IPS-18c (cell line): ENCODE results near the gene MYO3B.
"Not testable (repeated sequence)": the region's sequence is repeated elsewhere in the genome, so short reads cannot be mapped to it uniquely, and the experiment has no call there.

Experiments used
- H3K4me3 ChIP-seq: 2 replicates; pipeline ENCODE4 v1.7.0; 2013; ENCODE audit warnings: low read depth, mild to moderate bottlenecking, low read length, moderate library complexity; ENCODE audit not compliant: insufficient read depth
- H3K9me3 ChIP-seq: one replicate; pipeline ENCODE4 v1.6.1; 2013; ENCODE audit warnings: mild to moderate bottlenecking, low read length, moderate library complexity; ENCODE audit not compliant: control insufficient read depth, insufficient read depth

Gene MYO3B

GRCh38 chr2:170639635-170640034, 461.7 kb downstream of the MYO3B start:
- H3K4me3 ChIP-seq: no peak overlapping the region
- H3K9me3 ChIP-seq: no peaks in the 10 kb centered on the region

- no peak overlapping the region for H3K4me3 ChIP-seq
- H3K9me3 ChIP-seq: no peaks in the 10 kb centered on the region
These were observed 464.0 kb downstream of the MYO3B start for GRCh38 chr2:170641961-170642360.

- Histone ChIP-seq H3K4me3 (no peak overlapping the region), H3K9me3 (no peaks in the 10 kb centered on the region)
These were observed 465.4 kb downstream of the MYO3B start for GRCh38 chr2:170643346-170643745.

GRCh38 chr2:170647741-170648436, 469.9 kb downstream of the MYO3B start:
- H3K4me3 ChIP-seq: no peak overlapping the region
- no peaks in the 10 kb centered on the region for H3K9me3 ChIP-seq

- Histone ChIP-seq H3K9me3 (no peaks in the 10 kb centered on the region), H3K4me3 (no peak overlapping the region)
These were observed 473.8 kb downstream of the MYO3B start for GRCh38 chr2:170651624-170652325.

GRCh38 chr2:170652637-170653417, 474.9 kb downstream of the MYO3B start:
- no peaks in the 10 kb centered on the region for H3K9me3 ChIP-seq
- H3K4me3 ChIP-seq: no peak overlapping the region

GRCh38 chr2:170656669-170657068, 478.7 kb downstream of the MYO3B start:
- Histone ChIP-seq H3K9me3 (no peaks in the 10 kb centered on the region), H3K4me3 (no peak overlapping the region)

- no peaks in the 10 kb centered on the region for H3K9me3 ChIP-seq
- H3K4me3 ChIP-seq: no peak overlapping the region
These were observed 482.5 kb downstream of the MYO3B start for GRCh38 chr2:170660409-170660808.

- H3K9me3 ChIP-seq: no peaks in the 10 kb centered on the region
- H3K4me3 ChIP-seq: no peak overlapping the region
These were observed 487.8 kb downstream of the MYO3B start for GRCh38 chr2:170665743-170666142.

- no peaks in the 10 kb centered on the region for H3K9me3 ChIP-seq
- H3K4me3 ChIP-seq: no peak overlapping the region
These were observed 492.0 kb downstream of the MYO3B start for GRCh38 chr2:170669909-170670308.

GRCh38 chr2:170670651-170671050, 492.7 kb downstream of the MYO3B start:
- H3K9me3 ChIP-seq: no peaks in the 10 kb centered on the region
- no peak overlapping the region for H3K4me3 ChIP-seq

GRCh38 chr2:170671079-170671478, 493.1 kb downstream of the MYO3B start:
- no peak overlapping the region for H3K4me3 ChIP-seq
- no peaks in the 10 kb centered on the region for H3K9me3 ChIP-seq

- H3K9me3 ChIP-seq, H3K4me3 ChIP-seq: not testable (repeated sequence)
These were observed 496.3 kb downstream of the MYO3B start for GRCh38 chr2:170674282-170674681.

- no peaks in the 10 kb centered on the region for H3K9me3 ChIP-seq
- no peak overlapping the region for H3K4me3 ChIP-seq
These were observed 497.8 kb downstream of the MYO3B start for GRCh38 chr2:170675701-170676100.

- Histone ChIP-seq H3K4me3 (peak overlapping the region; percentile 5; the same call in 1 of the 2 replicates), H3K9me3 (no peaks in the 10 kb centered on the region)
These were observed 501.7 kb downstream of the MYO3B start for GRCh38 chr2:170679607-170680079.

- no peaks in the 10 kb centered on the region for H3K9me3 ChIP-seq
- H3K4me3 ChIP-seq: no peak overlapping the region
These were observed 502.4 kb downstream of the MYO3B start for GRCh38 chr2:170680172-170680941.

GRCh38 chr2:170681311-170681710, 503.4 kb downstream of the MYO3B start:
- Histone ChIP-seq H3K4me3 (no peak overlapping the region), H3K9me3 (no peaks in the 10 kb centered on the region)
